WERI-Rb-1 (cell line): Measurements from ENCODE around the gene THRB.

ENCODE experiments used
- DNase-seq: peaks from one replicate; pipeline ENCODE4 v3.0.0-alpha.2; 2020
- H3K27ac ChIP-seq: fragments of 250-450 bp; sonication (Bioruptor Pico); 2 replicates; pipeline ENCODE4 v1.5.1; 2020; ENCODE audit warnings: mild to moderate bottlenecking, moderate library complexity
- H3K27me3 ChIP-seq: fragments of 250-450 bp; sonication (Bioruptor Pico); 2 replicates; pipeline ENCODE4 v1.5.1; 2021; ENCODE audit warnings: mild to moderate bottlenecking, low read depth, moderate library complexity; ENCODE audit not compliant: insufficient read depth, severe bottlenecking
- H3K36me3 ChIP-seq: fragments of 250-450 bp; sonication (Bioruptor Pico); 2 replicates; pipeline ENCODE4 v1.5.1; 2020; ENCODE audit warnings: mild to moderate bottlenecking, moderate library complexity
- H3K4me3 ChIP-seq: 2 replicates; pipeline ENCODE4 v1.5.1; 2011; ENCODE audit warnings: low read depth, mild to moderate bottlenecking, control low read depth, low read length
- H3K9me3 ChIP-seq: fragments of 250-450 bp; sonication (Bioruptor Pico); 2 replicates; pipeline ENCODE4 v1.5.1; 2021; ENCODE audit warnings: mild to moderate bottlenecking, moderate library complexity; ENCODE audit not compliant: severe bottlenecking
- TF ChIP-seq, protein P1 (sequence below): IDR thresholded peaks from 2 replicates; pipeline ENCODE4 v1.5.1; 2011; ENCODE audit warnings: low read depth, mild to moderate bottlenecking, control low read depth, inconsistent platforms, low read length

The THRB gene

DNA sequence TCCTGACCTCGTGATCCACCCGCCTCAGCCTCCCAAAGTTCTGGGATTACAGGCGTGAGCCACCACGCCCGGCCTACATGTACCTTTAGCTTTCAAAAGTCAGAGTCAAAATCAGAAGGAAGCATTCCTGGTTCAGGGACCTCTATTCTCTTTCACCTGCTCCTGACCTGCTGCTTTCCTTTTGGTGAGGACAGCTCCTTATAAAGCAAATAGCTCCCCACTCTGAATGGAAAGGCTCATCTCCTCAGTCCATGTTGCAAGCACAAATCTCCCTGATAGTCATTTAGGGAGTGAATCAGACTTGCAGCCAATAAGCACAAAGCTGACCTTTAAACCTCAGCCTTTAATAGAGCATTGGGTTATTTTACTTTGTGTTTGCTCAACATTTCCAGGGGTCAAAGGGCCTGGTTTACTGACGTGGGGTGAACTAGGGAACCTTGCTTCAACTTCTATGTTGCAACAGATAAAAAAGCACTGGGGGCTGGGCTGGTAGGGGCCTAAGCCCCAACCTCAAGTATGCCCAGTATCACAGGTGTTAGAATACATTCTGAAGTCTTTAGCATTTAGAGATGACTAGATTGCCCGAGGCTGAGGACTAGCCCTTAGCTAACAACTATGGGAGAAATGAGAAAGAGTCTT is 43.1 kb downstream of the THRB start:
- no peaks in the 10 kb centered on the region for H3K36me3 ChIP-seq
- TF ChIP-seq, protein P1, sequence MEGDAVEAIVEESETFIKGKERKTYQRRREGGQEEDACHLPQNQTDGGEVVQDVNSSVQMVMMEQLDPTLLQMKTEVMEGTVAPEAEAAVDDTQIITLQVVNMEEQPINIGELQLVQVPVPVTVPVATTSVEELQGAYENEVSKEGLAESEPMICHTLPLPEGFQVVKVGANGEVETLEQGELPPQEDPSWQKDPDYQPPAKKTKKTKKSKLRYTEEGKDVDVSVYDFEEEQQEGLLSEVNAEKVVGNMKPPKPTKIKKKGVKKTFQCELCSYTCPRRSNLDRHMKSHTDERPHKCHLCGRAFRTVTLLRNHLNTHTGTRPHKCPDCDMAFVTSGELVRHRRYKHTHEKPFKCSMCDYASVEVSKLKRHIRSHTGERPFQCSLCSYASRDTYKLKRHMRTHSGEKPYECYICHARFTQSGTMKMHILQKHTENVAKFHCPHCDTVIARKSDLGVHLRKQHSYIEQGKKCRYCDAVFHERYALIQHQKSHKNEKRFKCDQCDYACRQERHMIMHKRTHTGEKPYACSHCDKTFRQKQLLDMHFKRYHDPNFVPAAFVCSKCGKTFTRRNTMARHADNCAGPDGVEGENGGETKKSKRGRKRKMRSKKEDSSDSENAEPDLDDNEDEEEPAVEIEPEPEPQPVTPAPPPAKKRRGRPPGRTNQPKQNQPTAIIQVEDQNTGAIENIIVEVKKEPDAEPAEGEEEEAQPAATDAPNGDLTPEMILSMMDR = no peak
- no peak overlapping the region for H3K4me3 ChIP-seq
- H3K9me3 ChIP-seq = no peaks in the 10 kb centered on the region
- no peaks in the 10 kb centered on the region for H3K27me3 ChIP-seq
- DNase-seq = no peak
- H3K27ac ChIP-seq = no peak overlapping the region

DNA sequence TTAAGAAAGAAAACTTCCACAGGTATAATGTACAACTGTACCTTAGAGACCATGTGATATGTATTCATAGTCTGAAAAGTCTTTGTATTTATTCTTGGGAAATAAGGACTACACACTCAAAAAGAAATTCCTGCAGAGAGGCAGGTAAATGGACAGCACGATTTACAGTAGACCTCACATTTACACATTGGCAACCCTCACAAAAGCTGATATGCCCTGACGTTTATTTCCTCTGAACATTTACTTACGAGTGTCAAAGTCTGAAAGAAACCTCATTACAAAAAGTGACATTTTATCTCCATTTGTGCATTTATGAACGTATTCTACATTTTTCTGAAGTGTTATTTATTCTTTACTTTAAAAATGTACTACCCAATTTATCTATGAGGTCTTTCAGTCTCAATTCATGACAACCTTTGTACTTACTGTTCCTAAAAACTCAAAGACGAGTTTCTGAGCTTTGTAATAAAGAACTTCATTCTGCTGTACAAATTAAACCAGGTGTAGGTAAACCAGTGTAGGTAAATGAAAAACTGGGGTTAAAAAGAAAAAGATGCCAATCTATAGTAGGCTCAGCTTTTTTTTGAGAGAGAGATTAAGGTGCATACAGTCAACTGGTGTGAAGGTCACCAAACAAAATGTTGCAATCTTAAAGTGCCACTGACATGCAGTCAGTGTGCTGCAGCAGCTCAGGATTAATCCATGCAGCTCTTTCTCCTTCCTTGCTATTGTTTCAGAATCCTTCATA is 44.3 kb downstream of the THRB start:
- TF ChIP-seq, protein P1 = no peak
- DNase-seq = no peak
- Histone ChIP-seq H3K27me3 (no peaks in the 10 kb centered on the region), H3K36me3 (no peaks in the 10 kb centered on the region), H3K27ac (no peak overlapping the region), H3K4me3 (no peak overlapping the region), H3K9me3 (no peaks in the 10 kb centered on the region)

DNA sequence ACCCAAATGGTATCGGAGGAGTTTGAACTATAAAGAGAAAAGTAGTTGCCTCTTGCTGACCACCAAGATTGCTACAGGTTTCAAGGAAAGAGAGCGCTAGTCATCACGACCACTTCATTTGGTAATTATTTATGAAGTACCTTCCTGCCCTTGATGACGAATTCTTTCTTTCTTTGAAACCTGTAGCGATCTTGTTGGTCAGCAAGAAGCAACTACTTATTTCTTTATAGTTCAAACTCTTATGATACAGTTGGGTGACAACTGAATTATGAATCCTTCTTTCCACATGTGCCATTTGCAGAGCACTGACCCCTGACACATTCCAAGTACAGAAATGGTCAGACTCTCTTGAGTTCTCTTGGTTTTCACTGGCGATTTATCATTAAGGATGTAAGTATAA is 46.8 kb downstream of the THRB start:
- no peak for DNase-seq
- no peaks in the 10 kb centered on the region for H3K27me3 ChIP-seq
- H3K4me3 ChIP-seq = no peak overlapping the region
- TF ChIP-seq, protein P1 = no peak
- H3K36me3 ChIP-seq = no peaks in the 10 kb centered on the region
- H3K27ac ChIP-seq = no peak overlapping the region
- H3K9me3 ChIP-seq = no peaks in the 10 kb centered on the region

DNA sequence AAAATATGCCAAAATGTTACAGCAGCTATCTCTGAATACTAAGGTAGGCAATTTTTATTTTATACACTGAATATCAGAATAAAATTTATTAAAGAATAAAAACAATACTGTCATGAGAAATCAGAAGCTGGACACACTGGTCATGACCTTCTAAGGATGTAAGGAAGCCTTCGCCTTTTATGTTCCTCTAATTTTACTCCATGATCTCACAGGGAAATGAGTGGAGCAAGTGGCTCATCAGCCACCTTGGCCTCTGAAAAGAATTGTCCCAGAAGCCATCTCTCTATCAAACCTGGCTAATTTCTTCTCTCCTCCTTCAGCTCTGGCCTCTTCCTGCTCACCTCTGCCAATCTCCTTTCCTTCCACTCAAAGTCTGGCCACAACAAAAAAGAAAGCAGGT is 48.6 kb downstream of the THRB start:
- Histone ChIP-seq H3K27ac (no peak overlapping the region), H3K27me3 (no peaks in the 10 kb centered on the region), H3K36me3 (no peaks in the 10 kb centered on the region), H3K9me3 (no peaks in the 10 kb centered on the region), H3K4me3 (no peak overlapping the region)
- DNase-seq = no peak
- TF ChIP-seq, protein P1 = no peak

DNA sequence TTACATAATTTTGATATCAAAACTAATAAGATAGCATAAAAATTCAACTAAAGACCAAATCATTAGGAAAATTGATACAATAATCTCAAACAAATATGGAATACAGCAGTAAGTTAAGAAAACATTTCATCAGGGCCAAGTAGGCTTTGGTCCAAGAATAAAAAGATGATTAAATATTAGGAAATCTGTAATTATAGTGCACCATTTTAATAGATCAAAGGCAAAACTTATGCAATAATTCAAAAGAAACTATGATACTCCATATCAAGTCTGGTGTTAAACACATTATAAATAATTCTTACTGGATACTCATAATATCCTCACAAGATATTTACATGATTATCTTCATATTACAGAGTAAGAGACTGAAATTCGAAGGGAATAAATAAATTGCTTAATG is 51.2 kb downstream of the THRB start:
- Histone ChIP-seq H3K27ac (no peak overlapping the region), H3K27me3 (no peaks in the 10 kb centered on the region), H3K9me3 (no peaks in the 10 kb centered on the region), H3K36me3 (no peaks in the 10 kb centered on the region), H3K4me3 (no peak overlapping the region)
- DNase-seq = no peak
- TF ChIP-seq, protein P1 = no peak
